Ovary (tissue), 9 donors: ENCODE results near the gene TOR3A. TPM values are rescaled to one million over a fixed set of nuclear protein-coding genes. Genes with fewer than 3 reads are reported as not detected.

ENCODE experiments used
- DNase-seq, 5 donors: peaks; one replicate each; pipeline ENCODE4 v3.0.0-alpha.2; 2019 to 2020
- H3K27ac ChIP-seq, 2 donors: fragments of 200-600 bp; one replicate each; pipeline versions ENCODE4 v1.5.1 to v1.8.0; 2019 to 2022
- H3K27me3 ChIP-seq: fragments of 200-600 bp; one replicate; pipeline ENCODE4 v1.8.0; 2022
- H3K36me3 ChIP-seq: fragments of 200-600 bp; sonication (generic); one replicate; pipeline ENCODE4 v1.5.1; 2019
- H3K4me1 ChIP-seq: one replicate; pipeline ENCODE4 v1.8.1; 2013; ENCODE audit warnings: mild to moderate bottlenecking, moderate library complexity; ENCODE audit not compliant: insufficient read depth
- H3K4me3 ChIP-seq: fragments of 200-600 bp; sonication (generic); one replicate; pipeline ENCODE4 v1.5.1; 2017
- H3K9me3 ChIP-seq, 2 donors: fragments of 200-600 bp in 1 of 2; sonication (generic) in 1 of 2; one replicate each; pipeline versions ENCODE4 v1.5.1 to v1.8.1; 2013 to 2019; ENCODE audit warnings: mild to moderate bottlenecking in 1 of 2, moderate library complexity in 1 of 2
- CTCF ChIP-seq, 3 donors: fragments of 450-650 bp in 2 of 3; fragments of 200-600 bp in 1 of 3; IDR thresholded peaks; one replicate each; pipeline versions ENCODE4 v1.5.1 to v1.8.0; 2016 to 2022; ENCODE audit warnings: antibody characterized with exemption in 3 of 3, mild to moderate bottlenecking in 1 of 3
- EP300 ChIP-seq: sonication (generic); formaldehyde crosslinking; IDR thresholded peaks from one replicate; pipeline ENCODE4 v1.6.1; 2017; ENCODE audit warnings: antibody characterized with exemption
- POLR2A ChIP-seq: fragments of 450-650 bp; IDR thresholded peaks from one replicate; pipeline ENCODE4 v1.6.1; 2017; ENCODE audit warnings: antibody characterized with exemption, mild to moderate bottlenecking, moderate library complexity
- WGBS, 3 donors: extraction: QIAGEN DNeasy Blood & Tissue Kit in 1 of 3; methylation state at CpG; one replicate each; pipeline versions ENCODE4 v1.1.5 to v1.1.7; 2013 to 2017; 5-methylcytosine and 5-hydroxymethylcytosine counted together
- intact Hi-C, 4 donors: fragments of 100-400 bp; cut with DNase I; formaldehyde crosslinking; loops; one replicate each; pipeline versions ENCODE4 v1.11.0 to v1.15.1; 2022 to 2023
- polyA plus RNA-seq, 2 donors: library from polyadenylated mRNA; stranded (reverse); fragments of 200-250 nt in 1 of 2; fragments of 350-450 nt in 1 of 2; fragmentation: Illumina TruSeq in 1 of 2; extraction: RNeasy Lipid Tissue Mini Kit (QIAGEN cat#74804) in 1 of 2; gene quantifications; one replicate each; pipeline ENCODE4 v1.2.3, GENCODE V29; 2013 to 2014
- total RNA-seq, 7 donors: library from RNA; depleted of rRNA in 2 of 7; stranded (reverse); fragments of >200 nt in 2 of 7; fragmentation: NEBNext Ultra II Directional in 3 of 7; extraction: Animal tissue kit (Norgen Biotek cat#: 25700) in 3 of 7; gene quantifications; one replicate each; pipeline versions ENCODE4 v1.1.0 to v1.2.4, GENCODE V29; 2016 to 2023
- donor health status: DM: no; HTN: no; CAD: no; lungs with moderate emphysema.
- donor health status: DM: no; HTN: no; CAD: no.
- donor health status: Bipolar disorder and iron deficiency.
- donor health status: DM: yes; HTN: yes; CAD: no.
- donor health status: DM: no; HTN: no; CAD: no.
- donor health status: DM: yes; HTN: yes; CAD: no.

The TOR3A gene
- total and polyA plus RNA-seq, 9 donors = 17.8 to 55.0 (median 26.1) TPM

- intact Hi-C loops = loop anchor here in 1 of 4 donors (5.0 kb wide), 1 partner anchor 242 kb away; the partner anchor contains the start of gene AXDND1
- Histone ChIP-seq H3K27me3 (no peaks in the 10 kb centered on the region), H3K9me3 (no peaks in the 10 kb centered on the region), H3K27ac (no peak overlapping the region), H3K4me1 (peaks cover 5% of the 10 kb centered on the region), H3K36me3 (no peaks in the 10 kb centered on the region), H3K4me3 (no peak overlapping the region)
- TF ChIP-seq EP300 = no peak
- TF ChIP-seq POLR2A = no peak
- no peak for TF ChIP-seq CTCF (IDR thresholded peaks at IDR 0.05)
- DNase-seq = no peak
- WGBS, 3 donors = 89 to 92% (median 91%) methylated on average over 1 of the region's 1 CpG
Measured at GRCh38 chr1:179124873-179125272, 43.0 kb downstream of the TOR3A start.

- H3K4me1 ChIP-seq = peaks cover 6% of the 10 kb centered on the region
Measured at GRCh38 chr1:179126338-179127060, 44.6 kb downstream of the TOR3A start.

GRCh38 chr1:179127163-179127895, 45.5 kb downstream of the TOR3A start:
- WGBS, 3 donors = 82 to 84% (median 83%) methylated on average over 5 of the region's 5 CpGs
- peaks cover 6% of the 10 kb centered on the region for H3K4me1 ChIP-seq
- no peaks in the 10 kb centered on the region for H3K36me3 ChIP-seq
- no peak for TF ChIP-seq CTCF (IDR thresholded peaks at IDR 0.05)
- no peak for TF ChIP-seq POLR2A
- no peak for TF ChIP-seq EP300
- no peak overlapping the region for H3K4me3 ChIP-seq
- no peak for DNase-seq
- H3K27me3 ChIP-seq = no peaks in the 10 kb centered on the region
- H3K9me3 ChIP-seq = no peaks in the 10 kb centered on the region
- intact Hi-C loops = no loop called here
- H3K27ac ChIP-seq = no peak overlapping the region

More at GRCh38 chr1:179126338-179127060, 44.6 kb downstream of the TOR3A start:
- TF ChIP-seq POLR2A (no peak), EP300 (no peak), CTCF (IDR thresholded peaks at IDR 0.05) (no peak)
- WGBS, 3 donors = 82 to 87% (median 87%) methylated on average over 8 of the region's 8 CpGs
- DNase-seq = no peak
- H3K27ac ChIP-seq = no peak overlapping the region
- H3K36me3 ChIP-seq = no peaks in the 10 kb centered on the region
- no peaks in the 10 kb centered on the region for H3K9me3 ChIP-seq
- no peak overlapping the region for H3K4me3 ChIP-seq
- no peaks in the 10 kb centered on the region for H3K27me3 ChIP-seq
- intact Hi-C loops = no loop called here

- intact Hi-C loops = no loop called here
- no peak for TF ChIP-seq POLR2A
- TF ChIP-seq CTCF (IDR thresholded peaks at IDR 0.05) = no peak
- TF ChIP-seq EP300 = no peak
- WGBS, 3 donors = 52 to 73% (median 70%) methylated on average over 4 of the region's 4 CpGs
- H3K4me1 ChIP-seq = peaks cover 6% of the 10 kb centered on the region
- H3K4me3 ChIP-seq = no peak overlapping the region
- no peak overlapping the region for H3K27ac ChIP-seq
- H3K36me3 ChIP-seq = no peaks in the 10 kb centered on the region
- no peak for DNase-seq
- no peaks in the 10 kb centered on the region for H3K27me3 ChIP-seq
- H3K9me3 ChIP-seq = no peaks in the 10 kb centered on the region
Measured at GRCh38 chr1:179128520-179128919, 46.6 kb downstream of the TOR3A start.
